Measurements from ENCODE around the gene C11orf65.

DNA sequence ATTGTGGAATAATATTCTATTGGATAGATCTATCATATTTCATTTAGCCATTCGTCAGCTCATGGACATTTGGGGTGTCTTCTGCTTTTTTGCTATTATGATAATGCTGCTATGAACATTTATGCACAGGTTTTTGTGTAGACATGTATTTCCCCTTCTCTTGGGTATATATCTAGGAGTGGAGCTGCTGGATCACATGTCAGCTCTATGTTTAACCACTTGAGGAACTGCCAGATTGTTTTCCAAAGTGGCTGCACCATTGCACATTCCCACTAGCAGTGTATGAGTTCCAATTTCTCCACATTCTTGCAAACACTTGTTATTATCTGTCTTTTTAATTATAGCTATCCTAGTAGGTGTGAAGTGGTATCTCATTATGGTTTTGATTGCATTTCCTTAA, 75.0 kb downstream of the C11orf65 start:
- TF ChIP-seq POLR2AphosphoS5 (IDR thresholded peaks at IDR 0.05; ENCODE audit: low read depth, low read length) (no peak), SIN3A (IDR thresholded peaks at IDR 0.05; ENCODE audit: borderline replicate concordance, insufficient read depth, low read length) (no peak), TAF1 (IDR thresholded peaks at IDR 0.05; ENCODE audit: borderline replicate concordance, insufficient read depth, low read length) (no peak)
- TF ChIP-seq, protein P1, sequence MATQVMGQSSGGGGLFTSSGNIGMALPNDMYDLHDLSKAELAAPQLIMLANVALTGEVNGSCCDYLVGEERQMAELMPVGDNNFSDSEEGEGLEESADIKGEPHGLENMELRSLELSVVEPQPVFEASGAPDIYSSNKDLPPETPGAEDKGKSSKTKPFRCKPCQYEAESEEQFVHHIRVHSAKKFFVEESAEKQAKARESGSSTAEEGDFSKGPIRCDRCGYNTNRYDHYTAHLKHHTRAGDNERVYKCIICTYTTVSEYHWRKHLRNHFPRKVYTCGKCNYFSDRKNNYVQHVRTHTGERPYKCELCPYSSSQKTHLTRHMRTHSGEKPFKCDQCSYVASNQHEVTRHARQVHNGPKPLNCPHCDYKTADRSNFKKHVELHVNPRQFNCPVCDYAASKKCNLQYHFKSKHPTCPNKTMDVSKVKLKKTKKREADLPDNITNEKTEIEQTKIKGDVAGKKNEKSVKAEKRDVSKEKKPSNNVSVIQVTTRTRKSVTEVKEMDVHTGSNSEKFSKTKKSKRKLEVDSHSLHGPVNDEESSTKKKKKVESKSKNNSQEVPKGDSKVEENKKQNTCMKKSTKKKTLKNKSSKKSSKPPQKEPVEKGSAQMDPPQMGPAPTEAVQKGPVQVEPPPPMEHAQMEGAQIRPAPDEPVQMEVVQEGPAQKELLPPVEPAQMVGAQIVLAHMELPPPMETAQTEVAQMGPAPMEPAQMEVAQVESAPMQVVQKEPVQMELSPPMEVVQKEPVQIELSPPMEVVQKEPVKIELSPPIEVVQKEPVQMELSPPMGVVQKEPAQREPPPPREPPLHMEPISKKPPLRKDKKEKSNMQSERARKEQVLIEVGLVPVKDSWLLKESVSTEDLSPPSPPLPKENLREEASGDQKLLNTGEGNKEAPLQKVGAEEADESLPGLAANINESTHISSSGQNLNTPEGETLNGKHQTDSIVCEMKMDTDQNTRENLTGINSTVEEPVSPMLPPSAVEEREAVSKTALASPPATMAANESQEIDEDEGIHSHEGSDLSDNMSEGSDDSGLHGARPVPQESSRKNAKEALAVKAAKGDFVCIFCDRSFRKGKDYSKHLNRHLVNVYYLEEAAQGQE (IDR thresholded peaks at IDR 0.05; ENCODE audit: insufficient read depth in 1 of 2, low read depth in 2 of 2, low read length in 2 of 2): no peak

All from PFSK-1 (cell line).